CMK (cell line): ENCODE data around the gene MRPL54.

Source experiments
- DNase-seq: peaks from one replicate; pipeline ENCODE4 v3.0.0-alpha.2; 2010; ENCODE audit warnings: low read depth

Gene MRPL54

GRCh38 chr19:3769494-3769893 lies 7.0 kb downstream of the MRPL54 start:
- DNase-seq, result no peak

- DNase-seq, result no peak
These were observed 7.9 kb downstream of the MRPL54 start for GRCh38 chr19:3770136-3770999.

DNA sequence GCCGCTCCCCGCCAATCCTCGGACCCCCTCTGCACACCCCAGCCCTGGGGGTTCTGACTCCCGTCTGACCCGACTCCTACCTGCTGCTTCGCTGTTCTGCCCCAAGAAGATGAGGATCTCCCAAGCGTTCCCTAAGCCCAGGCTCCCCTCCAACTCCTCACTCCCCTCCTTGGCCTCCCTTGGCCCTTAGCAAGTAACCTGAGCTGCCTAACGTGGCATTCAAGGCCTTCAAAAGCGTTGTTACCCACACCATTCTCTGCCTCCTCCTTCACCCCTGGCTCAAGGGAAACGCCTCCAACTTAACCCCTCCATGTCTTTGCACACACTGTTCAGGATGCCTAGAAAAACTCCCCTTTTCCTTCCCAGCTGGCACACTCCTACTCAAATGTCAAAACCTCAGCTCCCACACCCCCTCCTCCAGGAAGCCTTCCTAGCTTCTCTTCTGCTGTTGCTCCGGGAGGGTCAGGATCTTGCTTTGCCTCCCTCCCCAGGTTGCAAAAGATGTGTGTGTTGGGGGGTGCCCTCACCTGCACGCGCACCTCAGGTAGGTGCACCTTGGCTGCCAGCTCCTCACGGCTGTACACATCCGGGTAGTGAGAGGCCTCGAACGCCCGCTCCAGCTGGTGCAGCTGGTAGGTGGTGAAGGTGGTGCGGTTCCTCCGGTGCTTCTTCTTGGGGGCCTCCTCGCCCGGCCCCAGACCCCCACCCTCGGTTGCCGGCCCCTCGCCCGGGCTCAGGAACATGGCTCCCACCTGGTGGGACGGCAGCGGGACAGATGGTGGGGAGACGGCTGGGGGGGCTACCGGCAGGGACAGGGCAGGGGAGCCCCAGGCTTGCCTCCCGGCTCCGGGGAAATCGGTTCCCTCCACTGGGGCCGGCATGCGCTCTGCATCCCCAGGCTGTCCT lies 8.8 kb downstream of the MRPL54 start:
- DNase-seq, result no peak

DNA sequence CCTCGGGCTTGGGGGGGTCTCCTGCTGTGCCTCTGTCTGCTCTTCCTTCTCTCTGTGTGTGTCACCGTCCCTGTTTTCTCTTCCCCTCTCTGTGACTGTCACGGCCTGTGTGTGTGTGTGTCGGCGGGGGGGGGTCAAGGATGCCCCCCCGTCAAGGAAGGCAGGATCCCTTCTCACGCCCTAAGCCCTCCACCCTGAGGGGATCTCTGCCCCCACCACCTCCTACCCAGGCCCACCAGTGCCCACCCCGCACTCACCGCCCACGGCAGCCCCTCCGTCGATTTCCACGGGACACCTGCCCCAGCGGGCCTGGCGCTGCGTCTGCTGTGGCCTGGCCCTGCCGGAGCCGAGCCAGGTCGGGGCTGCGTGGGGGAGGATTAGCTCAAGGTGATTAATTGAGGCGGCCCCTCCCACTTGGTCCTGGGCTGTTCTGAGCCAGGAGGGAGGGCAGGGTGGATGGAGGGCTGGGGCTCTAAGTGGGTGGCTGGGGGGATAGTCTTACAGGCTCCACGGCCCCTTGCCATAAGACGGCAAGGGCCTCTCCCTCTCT lies 9.5 kb downstream of the MRPL54 start, which contains the start of gene RAX2:
Gene RAX2 (minus strand): TSS at position 323 of the 550 bp plus-strand sequence. CDS start 486 bp downstream, outside the sequence.
- DNase-seq, result no peak

DNA sequence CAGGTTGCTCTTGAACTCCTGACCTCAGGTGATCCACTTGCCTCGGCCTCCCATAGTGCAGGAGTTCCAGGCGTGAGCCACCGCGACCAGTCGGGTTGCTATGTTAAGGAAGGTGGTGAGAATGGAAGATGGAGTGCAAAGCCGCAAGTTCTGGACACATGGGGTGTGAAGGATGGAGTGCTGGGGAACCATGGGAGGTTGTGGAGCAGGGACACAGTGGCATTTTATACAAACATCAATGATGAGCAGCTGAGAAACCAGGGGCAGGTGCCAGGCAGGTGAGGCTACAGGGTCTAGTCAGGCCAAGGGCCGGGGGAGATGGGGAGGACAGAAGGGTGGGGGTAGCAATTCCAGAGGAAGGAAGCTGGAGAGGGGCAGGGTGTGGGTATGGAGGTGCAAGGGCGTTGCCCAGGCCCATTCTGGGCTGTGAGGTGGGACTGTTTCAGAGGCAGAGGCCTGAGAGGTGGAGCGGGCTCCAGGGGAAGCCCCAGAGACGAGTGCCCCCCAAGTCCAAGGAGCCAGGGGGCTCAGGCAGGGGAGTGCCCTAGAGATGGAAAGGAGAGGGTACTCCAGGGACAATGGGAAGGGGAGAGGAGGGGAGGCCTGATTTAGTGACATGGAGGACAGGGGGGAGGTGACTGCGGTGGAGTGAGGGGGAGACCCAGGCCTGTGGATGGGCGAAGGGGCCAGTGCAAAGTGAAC lies 11.5 kb downstream of the MRPL54 start:
- no peak for DNase-seq

- DNase-seq, result no peak
These were observed 12.3 kb downstream of the MRPL54 start for GRCh38 chr19:3774621-3775373.

DNA sequence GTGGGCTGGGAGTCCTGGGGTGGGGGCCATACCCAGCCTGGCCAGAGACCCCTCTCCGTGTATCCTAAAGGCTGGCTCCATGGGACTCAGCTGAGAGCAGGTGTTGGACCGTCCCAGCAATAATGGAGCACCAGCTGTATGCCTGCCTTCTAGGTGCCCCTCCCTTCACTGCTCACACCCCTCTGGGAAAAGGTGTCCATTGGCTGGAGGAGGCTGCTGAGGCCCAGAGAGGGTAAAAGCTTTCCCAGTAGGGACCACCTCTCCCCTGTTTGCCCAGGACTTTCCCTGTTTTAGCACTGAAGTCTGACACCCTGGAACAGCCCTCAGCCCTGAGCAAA lies 12.9 kb downstream of the MRPL54 start:
- DNase-seq, result no peak

DNA sequence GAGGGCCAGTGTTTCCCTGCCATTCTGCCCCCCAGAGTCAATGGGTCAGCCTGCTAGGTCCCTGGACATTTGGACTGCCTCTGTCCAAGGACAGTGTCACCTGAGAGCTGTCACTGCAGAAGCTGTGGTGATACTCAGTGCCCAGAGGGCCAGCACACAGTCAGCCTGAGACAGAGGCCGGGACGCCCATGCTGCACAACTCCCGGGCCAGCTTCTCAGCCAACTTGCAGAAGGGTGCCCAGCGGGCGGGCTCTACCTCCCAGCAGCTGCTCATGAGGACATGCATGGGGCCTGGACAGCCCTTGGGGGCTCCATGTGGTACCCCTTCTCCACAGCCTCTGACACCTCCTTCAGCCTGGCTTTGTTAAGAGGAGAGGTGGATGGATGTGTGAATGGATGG lies 13.3 kb downstream of the MRPL54 start:
- DNase-seq, result no peak

- no peak for DNase-seq
These were observed 14.1 kb downstream of the MRPL54 start for GRCh38 chr19:3776479-3777040.

DNA sequence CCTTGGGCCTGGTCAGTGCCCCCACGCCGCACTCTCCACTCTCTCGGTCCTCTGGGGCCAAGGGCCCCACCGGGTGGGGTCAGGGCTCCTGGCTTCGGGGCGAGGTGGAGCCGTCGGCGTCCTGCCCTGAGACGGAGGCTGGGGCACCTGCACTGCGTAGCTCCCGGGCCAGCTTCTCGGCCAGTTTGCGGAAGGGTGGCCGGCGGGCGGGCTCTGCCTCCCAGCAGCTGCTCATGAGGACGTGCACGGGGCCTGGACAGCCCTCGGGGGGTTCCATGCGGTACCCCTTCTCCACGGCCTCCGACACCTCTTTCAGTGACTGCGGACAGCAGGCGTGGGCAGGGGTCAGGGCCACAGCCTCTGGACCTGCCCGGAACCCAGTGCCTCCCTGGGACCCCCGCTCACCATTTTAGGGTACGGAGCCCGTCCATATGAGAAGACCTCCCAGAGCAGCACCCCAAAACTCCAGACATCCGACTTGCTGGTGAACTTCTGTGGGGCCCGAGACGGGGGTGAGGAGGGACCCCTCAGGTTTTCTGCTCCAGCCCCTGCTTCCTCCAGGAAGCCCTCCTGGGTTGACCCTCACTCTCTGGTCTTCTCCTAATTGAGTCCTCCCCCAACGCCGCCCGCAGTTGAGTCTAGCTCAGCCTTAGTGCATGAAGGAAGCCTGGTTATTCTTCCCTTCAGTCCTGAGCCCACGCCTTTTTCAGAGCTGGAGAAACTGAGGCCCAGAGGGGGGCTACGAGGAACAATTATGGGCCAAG lies 15.8 kb downstream of the MRPL54 start:
- DNase-seq, result no peak

DNA sequence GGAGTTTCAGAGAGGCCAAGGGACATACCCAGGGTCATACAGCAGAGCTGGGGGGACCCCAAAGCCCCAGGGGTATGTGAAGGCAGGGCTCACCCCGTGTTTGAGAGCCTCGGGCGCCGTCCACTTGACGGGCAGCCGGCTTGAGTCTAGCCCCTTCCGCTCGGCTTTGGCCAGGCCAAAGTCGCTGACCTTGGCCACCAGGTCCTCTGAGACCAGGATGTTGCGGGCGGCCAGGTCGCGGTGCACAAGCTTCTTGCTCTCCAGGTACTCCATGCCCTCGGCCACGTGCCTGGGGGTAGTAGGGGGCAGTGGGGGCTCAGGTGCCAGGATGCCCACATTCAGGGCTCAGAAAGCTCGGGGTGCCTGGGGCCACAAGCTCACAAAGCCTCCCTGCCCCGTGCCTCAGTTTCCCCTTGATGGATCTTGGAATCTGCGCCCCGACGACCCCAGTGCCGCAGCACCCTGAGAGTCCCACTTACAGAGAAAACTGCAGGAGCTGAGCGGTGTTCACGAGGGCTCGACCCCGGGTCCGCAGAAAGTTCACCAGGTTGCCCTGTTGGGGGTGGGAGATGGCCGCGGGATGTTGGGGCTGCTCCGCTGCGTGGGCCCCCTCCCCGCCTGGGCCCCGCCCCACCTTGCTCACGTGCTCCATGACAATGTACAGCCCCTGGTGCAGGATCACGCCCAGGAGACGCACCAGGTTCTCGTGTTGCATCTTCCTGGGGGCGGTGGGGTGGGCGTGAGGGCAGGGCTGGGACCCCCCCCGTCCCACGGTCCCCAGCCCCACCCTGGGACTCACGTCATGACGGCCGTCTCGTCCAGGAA lies 16.6 kb downstream of the MRPL54 start:
- no peak for DNase-seq

DNA sequence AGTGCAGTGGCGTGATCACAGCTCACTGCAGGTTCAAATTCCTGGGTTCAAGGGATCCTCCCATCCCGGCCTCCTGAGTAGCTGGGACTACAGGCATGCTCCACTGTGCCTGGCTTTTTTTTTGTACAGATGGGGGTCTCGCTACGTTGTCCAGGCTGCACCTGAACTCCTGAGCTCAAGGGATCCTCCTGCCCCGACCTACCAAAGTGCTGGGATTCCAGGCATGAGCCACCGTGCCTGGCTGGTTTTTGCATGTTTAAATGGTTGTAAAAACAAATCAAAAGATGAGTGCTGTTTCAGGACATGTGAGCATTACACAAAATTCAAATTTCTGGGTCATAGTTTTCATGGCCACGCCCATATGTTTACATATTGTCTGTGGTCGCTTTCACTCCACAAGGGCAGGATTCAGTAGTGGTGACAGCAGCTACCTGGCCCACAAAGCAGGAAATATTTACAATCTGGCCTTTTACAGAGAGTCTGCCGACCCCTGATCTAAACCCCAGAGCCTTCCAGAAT lies 18.4 kb downstream of the MRPL54 start:
- no peak for DNase-seq

GRCh38 chr19:3781603-3782002 lies 19.1 kb downstream of the MRPL54 start:
- DNase-seq, result no peak

DNA sequence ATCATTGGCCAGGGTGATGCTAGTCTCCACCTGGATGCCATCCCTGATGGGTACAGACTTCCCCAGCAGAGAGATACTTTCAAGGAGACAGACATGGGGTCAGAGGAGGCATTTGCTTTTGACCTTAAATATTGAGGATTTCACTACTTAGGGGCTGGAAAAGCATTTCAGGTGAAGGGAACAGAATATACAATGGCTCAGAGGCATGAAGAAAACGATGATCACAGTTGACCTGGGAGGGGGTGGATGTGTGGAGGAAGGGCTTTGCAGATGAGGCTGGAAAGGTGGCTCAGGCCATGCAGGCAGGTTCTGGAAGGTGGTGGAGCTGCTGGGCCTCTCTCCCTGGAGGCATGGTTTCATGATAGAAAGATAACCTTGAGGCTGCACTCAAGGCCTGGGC lies 19.8 kb downstream of the MRPL54 start:
- no peak for DNase-seq

DNA sequence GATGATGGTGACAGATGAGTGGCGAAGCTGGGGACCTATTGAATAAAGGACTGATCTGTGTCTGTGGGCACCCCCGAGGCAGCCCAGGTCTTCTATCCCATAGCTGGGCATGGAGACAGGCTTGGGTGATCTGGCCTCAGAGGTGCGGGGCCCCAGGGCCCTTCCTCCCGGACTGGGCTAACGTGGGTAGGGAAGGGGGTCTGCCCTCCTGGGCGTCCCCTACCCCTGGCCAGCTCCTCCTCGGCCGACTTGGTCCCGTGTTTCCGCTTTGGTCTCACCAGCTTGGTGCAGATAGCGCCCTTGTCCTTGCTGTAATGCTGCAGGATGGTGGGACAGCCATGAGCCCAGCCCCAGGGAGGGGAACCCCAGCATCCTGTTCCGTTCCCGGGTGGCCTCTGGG lies 20.4 kb downstream of the MRPL54 start:
- no peak for DNase-seq

DNA sequence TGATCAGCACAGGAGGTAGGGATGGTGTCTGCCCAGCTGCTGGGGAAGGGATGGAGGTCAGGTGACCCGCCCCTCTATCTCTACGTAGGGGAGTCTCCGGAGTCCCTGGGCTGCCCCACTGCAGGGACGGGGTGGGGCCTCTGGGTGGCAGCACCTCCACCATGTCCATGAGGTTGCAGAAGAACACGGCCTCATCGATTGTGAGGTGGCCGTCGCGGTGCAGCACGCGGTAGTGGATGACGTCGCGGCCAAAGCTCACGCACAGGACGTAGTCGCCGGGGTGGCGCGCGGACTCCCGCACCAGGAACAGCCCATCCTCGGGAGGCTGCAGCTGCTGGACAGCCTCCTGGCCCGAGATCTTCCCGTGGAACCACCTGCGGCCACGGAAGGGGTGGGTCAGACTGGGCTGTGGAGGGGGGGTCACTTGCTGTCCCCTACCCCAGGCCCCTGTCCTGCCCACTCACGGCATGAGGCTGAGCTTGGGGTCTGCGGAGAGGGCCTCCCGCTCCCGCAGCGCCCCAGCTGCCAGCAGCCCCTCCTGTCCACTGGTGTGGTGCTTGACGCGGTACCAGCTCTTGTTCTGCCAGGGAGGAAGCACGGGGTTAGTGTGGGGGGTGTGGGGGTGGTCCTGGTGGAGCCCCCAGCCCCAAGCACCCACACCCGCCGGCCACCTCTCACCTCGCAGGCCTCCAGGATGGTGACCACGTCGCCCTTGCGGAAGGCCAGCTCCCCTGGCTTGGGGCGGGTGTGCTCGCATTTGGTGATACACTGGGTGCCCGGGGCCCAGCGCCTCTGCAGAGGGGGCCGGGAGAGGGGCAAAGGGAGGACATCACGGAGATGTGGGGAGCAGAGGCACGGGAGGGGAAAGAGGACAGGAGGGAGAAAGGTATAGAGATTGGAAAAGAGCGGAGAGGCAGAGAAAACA lies 21.4 kb downstream of the MRPL54 start:
- DNase-seq, result no peak

DNA sequence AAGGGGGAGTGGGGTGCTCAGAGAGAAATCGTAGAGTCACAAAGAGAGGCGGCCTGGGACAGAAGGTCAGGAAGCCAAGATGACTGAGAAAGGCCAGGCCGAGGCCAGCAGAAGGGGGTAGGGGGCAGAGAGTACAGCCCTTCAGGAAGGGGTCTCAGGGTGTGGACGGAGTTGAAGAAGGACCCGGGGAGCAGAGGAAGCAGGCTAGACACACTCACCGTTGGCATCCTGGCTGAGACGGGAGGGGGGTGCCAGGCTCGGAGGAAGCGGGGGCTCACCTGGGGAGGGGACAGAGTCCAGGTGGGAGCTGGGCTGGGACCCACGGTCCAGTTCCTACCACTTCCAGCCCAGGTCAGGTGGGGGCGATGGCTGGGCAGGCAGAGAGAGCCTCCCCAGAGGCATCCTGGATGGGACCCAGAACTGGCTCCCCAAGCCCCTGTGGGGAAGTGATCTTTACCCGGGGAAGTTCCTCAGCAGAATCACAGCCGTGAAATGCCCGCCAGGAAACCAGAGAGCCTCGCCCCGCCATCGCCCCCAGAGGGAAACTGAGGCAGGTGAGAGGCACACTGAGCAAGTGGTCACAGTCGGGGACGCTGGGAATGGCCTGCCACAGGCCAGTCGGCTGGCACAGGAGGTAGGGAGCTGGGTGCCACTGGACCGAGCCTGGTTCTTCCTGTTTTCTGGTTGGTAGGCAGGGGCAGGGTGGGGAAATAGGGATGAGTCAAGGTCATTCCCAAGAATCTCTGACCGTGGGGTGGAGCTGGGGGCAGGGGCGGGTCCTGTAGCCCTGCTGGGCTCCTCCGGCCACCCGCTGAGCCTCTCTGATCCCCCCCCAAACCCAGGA lies 22.3 kb downstream of the MRPL54 start:
- DNase-seq, result no peak
